Naive thymus-derived CD4-positive, alpha-beta T cell (primary cell): ENCODE data around the gene PHF23. TPM values are rescaled to one million over a fixed set of nuclear protein-coding genes. Genes with fewer than 3 reads are reported as not detected.

ENCODE experiments used
- ATAC-seq: fragments of 150-1000 bp; cut with Tn5 transposase; 2 replicates; pipeline ENCODE4 v1.10.0; 2021; ENCODE audit warnings: mild to moderate bottlenecking, moderate library complexity
- CTCF ChIA-PET: fragments of 350-600 bp; sonication (Branson Sonifier 250); formaldehyde crosslinking; loops from one replicate; lab custom pipeline; 2021; ENCODE audit warnings: antibody characterized with exemption; lab: Charles Lee
- POLR2A ChIA-PET: fragments of 350-600 bp; sonication (Branson Sonifier 250); formaldehyde crosslinking; loops from one replicate; lab custom pipeline; 2021; ENCODE audit warnings: antibody characterized with exemption, inconsistent platforms; lab: Charles Lee
- DNase-seq, 9 donors: peaks; one replicate each; pipeline versions ENCODE4 v3.0.0 to v3.0.0-alpha.2; 2020 to 2022; ENCODE audit warnings: mixed read lengths in 1 of 9
- H3K27ac ChIP-seq: one replicate; pipeline ENCODE4 v1.7.0; 2013; ENCODE audit warnings: mild to moderate bottlenecking, low read depth, low read length, moderate library complexity
- H3K27me3 ChIP-seq, 2 donors: one replicate each; pipeline ENCODE4 v1.7.0; 2013; ENCODE audit warnings: low read length in 2 of 2, mild to moderate bottlenecking in 2 of 2, moderate library complexity in 2 of 2; ENCODE audit not compliant: control insufficient read depth in 2 of 2, insufficient read depth in 2 of 2
- H3K36me3 ChIP-seq, 3 experiments: 1 replicate in 2 of 3; 2 replicates in 1 of 3; pipeline ENCODE4 v1.7.0; 2013; ENCODE audit warnings: low read length in 3 of 3, mild to moderate bottlenecking in 3 of 3, moderate library complexity in 1 of 3; ENCODE audit not compliant: insufficient read depth in 3 of 3, control insufficient read depth in 2 of 3
- H3K4me1 ChIP-seq, 2 donors: one replicate each; pipeline ENCODE4 v1.7.0; 2013; ENCODE audit warnings: low read length in 2 of 2, mild to moderate bottlenecking in 2 of 2, moderate library complexity in 1 of 2; ENCODE audit not compliant: control insufficient read depth in 2 of 2, insufficient read depth in 2 of 2
- H3K4me3 ChIP-seq: 2 replicates; pipeline ENCODE4 v1.7.0; 2013; ENCODE audit warnings: mild to moderate bottlenecking, low read length
- H3K9me3 ChIP-seq, 3 experiments: 1 replicate in 2 of 3; 2 replicates in 1 of 3; pipeline ENCODE4 v1.7.0; 2013; ENCODE audit warnings: low read length in 3 of 3; ENCODE audit not compliant: control insufficient read depth in 2 of 3
- H3K27ac Mint-ChIP-seq, 9 donors: one replicate each; pipeline ENCODE4 v1.8.0; 2020 to 2022; ENCODE audit warnings: mixed read lengths in 9 of 9, mild to moderate bottlenecking in 8 of 9, moderate library complexity in 5 of 9, inconsistent platforms in 2 of 9
- H3K27me3 Mint-ChIP-seq, 5 donors: one replicate each; pipeline ENCODE4 v1.8.0; 2021 to 2022; ENCODE audit warnings: mixed read lengths in 5 of 5, mild to moderate bottlenecking in 1 of 5
- H3K36me3 Mint-ChIP-seq, 5 donors: one replicate each; pipeline ENCODE4 v1.8.0; 2020 to 2022; ENCODE audit warnings: mixed read lengths in 5 of 5, mild to moderate bottlenecking in 3 of 5, inconsistent platforms in 1 of 5
- H3K4me1 Mint-ChIP-seq, 7 donors: one replicate each; pipeline ENCODE4 v1.8.0; 2020 to 2022; ENCODE audit warnings: mixed read lengths in 7 of 7, mild to moderate bottlenecking in 3 of 7, inconsistent platforms in 1 of 7
- H3K4me3 Mint-ChIP-seq, 10 donors: one replicate each; pipeline ENCODE4 v1.8.0; 2020 to 2022; ENCODE audit warnings: mild to moderate bottlenecking in 10 of 10, mixed read lengths in 10 of 10, moderate library complexity in 6 of 10, inconsistent platforms in 2 of 10
- H3K9me3 Mint-ChIP-seq, 11 donors: one replicate each; pipeline ENCODE4 v1.8.0; 2020 to 2022; ENCODE audit warnings: mixed read lengths in 11 of 11, mild to moderate bottlenecking in 4 of 11, inconsistent platforms in 1 of 11, moderate library complexity in 1 of 11
- intact Hi-C, 2 donors: fragments of 100-400 bp; cut with micrococcal nuclease; formaldehyde crosslinking; loops; one replicate each; pipeline ENCODE4 v1.15.1; 2023
- polyA plus RNA-seq, 2 donors: library from polyadenylated mRNA; unstranded; fragments of 300-500 nt; fragmentation: Illumina TruSeq; gene quantifications; one replicate each; pipeline ENCODE4 v1.2.3, GENCODE V29; 2021
- total RNA-seq, 6 experiments: library from RNA in 5 of 6; stranded (reverse) in 5 of 6; gene quantifications; 1 replicate in 5 of 6; 2 replicates in 1 of 6; pipeline ENCODE4 v1.2.3 and lab custom pipeline; 2021 to 2026

Gene PHF23
- total and polyA plus RNA-seq, 7 experiments from 2014 or later: 12.3 to 58.7 (median 41.3) TPM

- H3K27me3 ChIP-seq: no peaks in the 10 kb centered on the region
- Mint-ChIP-seq H3K9me3 (peaks cover 0 to 6% (median 0%) of the 10 kb centered on the region in 11 donors), H3K36me3 (peaks cover 0 to 25% (median 9%) of the 10 kb centered on the region in 5 donors), H3K27me3 (peaks cover 0 to 2% (median 0%) of the 10 kb centered on the region in 5 donors), H3K27ac (peak within 1 kb of the TSS; percentile 72 to 96 (median 93)), H3K4me1 (peaks cover 41 to 61% (median 52%) of the 10 kb centered on the region in 7 donors), H3K4me3 (peak within 1 kb of the TSS; percentile 87 to 98 (median 96))
- peaks cover 15 to 20% of the 10 kb centered on the region in 2 donors for H3K4me1 ChIP-seq
- H3K9me3 ChIP-seq: no peaks in the 10 kb centered on the region
- ATAC-seq (peak; percentile 76), DNase-seq (peak; percentile 89 to 97 (median 93))
- intact Hi-C loops: loop anchor here (1.0 to 10.0 kb wide), 6 partner anchors 13 to 1817 kb away; partner anchors contain the start of genes ACADVL (in 1 of the 2), DLG4 (in 1 of the 2), NUP88 (in 1 of the 2) and PER1 (in 1 of the 2)
- ChIA-PET CTCF (interaction anchor here (0.9 to 1.4 kb wide), 4 partner anchors 11 to 62 kb away, joined by 3 to 6 read pairs (median 4); partner anchors contain the start of genes ACADVL and DLG4), POLR2A (interaction anchor here (0.8 to 14.4 kb wide), 13 partner anchors 8 to 339 kb away, joined by 3 to 265 read pairs (median 4); partner anchors contain the start of genes ACADVL, ACAP1, CTDNEP1 and DLG4)
- H3K4me3 ChIP-seq: peak within 1 kb of the TSS; percentile 71
- H3K36me3 ChIP-seq: peaks cover 0 to 52% (median under 1%) of the 10 kb centered on the region in 3 experiments
- H3K27ac ChIP-seq: peak within 1 kb of the TSS; percentile 84
Measured at GRCh38 chr17:7234083-7234951, 4.9 kb downstream of the PHF23 start, which contains the start of gene DVL2. TSS of gene DVL2 (minus strand) at chr17:7234517. CDS start at chr17:7234262, 255 bp downstream.

GRCh38 chr17:7233701-7234082, 5.6 kb downstream of the PHF23 start:
- intact Hi-C loops: loop anchor here (1.0 to 10.0 kb wide), 6 partner anchors 12 to 1816 kb away; partner anchors contain the start of genes ACADVL (in 1 of the 2), DLG4 (in 1 of the 2), NUP88 (in 1 of the 2) and PER1 (in 1 of the 2)
- no peak for ATAC-seq
- H3K4me1 Mint-ChIP-seq: peaks cover 41 to 61% (median 52%) of the 10 kb centered on the region in 7 donors
- Histone ChIP-seq H3K27me3 (no peaks in the 10 kb centered on the region), H3K4me1 (peaks cover 15 to 20% of the 10 kb centered on the region in 2 donors), H3K36me3 (peaks cover 0 to 52% (median 7%) of the 10 kb centered on the region in 3 experiments), H3K9me3 (no peaks in the 10 kb centered on the region), H3K4me3 (peak overlapping the region; percentile 71), H3K27ac (peak overlapping the region; percentile 84)
- no peak for DNase-seq
- peaks cover 0 to 31% (median 10%) of the 10 kb centered on the region in 5 donors for H3K36me3 Mint-ChIP-seq
- H3K4me3 Mint-ChIP-seq: peak overlapping the region; percentile 87 to 98 (median 96)
- peaks cover 0 to 6% (median 0%) of the 10 kb centered on the region in 11 donors for H3K9me3 Mint-ChIP-seq
- ChIA-PET CTCF (interaction anchor here (1.0 to 1.2 kb wide), 2 partner anchors 12 to 25 kb away, joined by 3 to 5 read pairs; no protein-coding TSS in a partner anchor), POLR2A (interaction anchor here (0.8 to 14.4 kb wide), 12 partner anchors 9 to 340 kb away, joined by 3 to 265 read pairs (median 4); partner anchors contain the start of genes ACADVL, ACAP1, CTDNEP1 and DLG4)
- H3K27me3 Mint-ChIP-seq: peaks cover 0 to 2% (median 0%) of the 10 kb centered on the region in 5 donors
- peak overlapping the region; percentile 72 to 96 (median 93) for H3K27ac Mint-ChIP-seq

- ATAC-seq (no peak), DNase-seq (no peak)
- Mint-ChIP-seq H3K27ac (peak overlapping the region in 1 of 9 donors; percentile 50), H3K27me3 (peaks cover 0 to 2% (median 0%) of the 10 kb centered on the region in 5 donors), H3K36me3 (peaks cover 4 to 39% (median 8%) of the 10 kb centered on the region in 5 donors), H3K4me1 (peaks cover 38 to 57% (median 53%) of the 10 kb centered on the region in 7 donors), H3K9me3 (peaks cover 0 to 6% (median 0%) of the 10 kb centered on the region in 11 donors), H3K4me3 (peak overlapping the region; percentile 2 to 98 (median 53))
- ChIA-PET POLR2A (interaction anchor here (0.5 to 14.4 kb wide), 3 partner anchors 13 to 426 kb away, joined by 3 to 265 read pairs (median 4); partner anchors contain the start of genes ACADVL and DLG4), CTCF (no interaction called here)
- peaks cover 15 to 16% of the 10 kb centered on the region in 2 donors for H3K4me1 ChIP-seq
- H3K27me3 ChIP-seq: no peaks in the 10 kb centered on the region
- no peak overlapping the region for H3K27ac ChIP-seq
- H3K4me3 ChIP-seq: no peak overlapping the region
- peaks cover 0 to 66% (median 8%) of the 10 kb centered on the region in 3 experiments for H3K36me3 ChIP-seq
- intact Hi-C loops: loop anchor here in 1 of 2 donors (5.0 to 10.0 kb wide), 2 partner anchors 923 to 1815 kb away; partner anchors contain the start of genes NUP88 and PER1
- no peaks in the 10 kb centered on the region for H3K9me3 ChIP-seq
Measured at GRCh38 chr17:7232114-7232513, 7.1 kb downstream of the PHF23 start.

GRCh38 chr17:7229504-7229903, 9.8 kb downstream of the PHF23 start:
- H3K9me3 ChIP-seq: no peaks in the 10 kb centered on the region
- POLR2A ChIA-PET: interaction anchor here (1.1 to 14.4 kb wide), 2 partner anchors 10 to 11 kb away, joined by 3 to 265 read pairs; partner anchors contain the start of genes ACADVL and DLG4
- H3K27ac Mint-ChIP-seq: no peak overlapping the region
- peaks cover 5% of the 10 kb centered on the region in 2 donors for H3K4me1 ChIP-seq
- H3K4me1 Mint-ChIP-seq: peaks cover 19 to 36% (median 29%) of the 10 kb centered on the region in 7 donors
- H3K9me3 Mint-ChIP-seq: peaks cover 0 to 2% (median 0%) of the 10 kb centered on the region in 11 donors
- H3K27me3 Mint-ChIP-seq: peaks cover 0 to 2% (median 0%) of the 10 kb centered on the region in 5 donors
- H3K36me3 ChIP-seq: peaks cover 0 to 69% (median 14%) of the 10 kb centered on the region in 3 experiments
- DNase-seq (no peak), ATAC-seq (no peak)
- no peak overlapping the region for H3K4me3 Mint-ChIP-seq
- no peak overlapping the region for H3K27ac ChIP-seq
- intact Hi-C loops: no loop called here
- no peak overlapping the region for H3K4me3 ChIP-seq
- peaks cover 3 to 24% (median 4%) of the 10 kb centered on the region in 5 donors for H3K36me3 Mint-ChIP-seq
- CTCF ChIA-PET: no interaction called here
- no peaks in the 10 kb centered on the region for H3K27me3 ChIP-seq

GRCh38 chr17:7228920-7229319, 10.3 kb downstream of the PHF23 start:
- Histone ChIP-seq H3K27ac (no peak overlapping the region), H3K36me3 (peaks cover 2 to 72% (median 14%) of the 10 kb centered on the region in 3 experiments), H3K9me3 (no peaks in the 10 kb centered on the region), H3K4me1 (peaks cover 5% of the 10 kb centered on the region in 2 donors), H3K27me3 (no peaks in the 10 kb centered on the region), H3K4me3 (no peak overlapping the region)
- Mint-ChIP-seq H3K4me3 (no peak overlapping the region), H3K27ac (no peak overlapping the region), H3K27me3 (no peaks in the 10 kb centered on the region), H3K4me1 (peaks cover 17 to 33% (median 26%) of the 10 kb centered on the region in 7 donors), H3K36me3 (peaks cover 3 to 26% (median 6%) of the 10 kb centered on the region in 5 donors), H3K9me3 (no peaks in the 10 kb centered on the region)
- ATAC-seq (no peak), DNase-seq (no peak)
- POLR2A ChIA-PET: interaction anchor here (1.3 kb wide), 1 partner anchor 10 kb away, joined by 8 read pairs; the partner anchor contains the start of genes ACADVL and DLG4
- intact Hi-C loops: no loop called here
- CTCF ChIA-PET: no interaction called here
